Amygdala (tissue), 56 donors: ENCODE results near the gene AMY2B.
"Not testable (repeated sequence)": the region's sequence is repeated elsewhere in the genome, so short reads cannot be mapped to it uniquely, and the experiment has no call there.

Source experiments
- DNase-seq, 56 donors: peaks; one replicate each; lab custom pipeline; 2025; lab: John Stamatoyannopoulos, UW

Gene AMY2B

GRCh38 chr1:103616362-103616761 is 45.0 kb downstream of the AMY2B start:
- no peak for DNase-seq

DNA sequence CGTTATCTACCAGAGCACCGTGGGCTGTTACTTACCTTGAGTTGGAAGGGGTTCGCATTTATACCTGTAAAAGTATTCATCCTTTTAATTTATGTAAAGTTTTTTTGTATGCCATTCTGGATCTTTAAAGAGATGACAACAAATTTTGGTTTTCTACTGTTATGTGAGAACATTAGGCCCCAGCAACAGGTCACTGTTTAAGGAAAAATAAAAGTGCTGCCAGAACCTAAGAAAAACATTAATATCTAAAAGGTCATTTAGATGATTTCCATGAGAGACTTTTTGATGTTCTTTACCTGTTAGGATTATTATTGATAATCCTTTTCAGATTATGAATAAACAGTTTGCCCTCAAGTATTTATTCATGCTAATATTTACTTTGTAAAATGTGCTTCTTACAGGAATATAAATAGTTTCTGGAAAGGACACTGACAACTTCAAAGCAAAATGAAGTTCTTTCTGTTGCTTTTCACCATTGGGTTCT is 45.6 kb downstream of the AMY2B start, which contains the start of gene AMY2A:
TSS of gene AMY2A (plus strand) at position 434 of the 484 bp plus-strand sequence. CDS start at position 448, 14 bp downstream.
- DNase-seq, result not testable (repeated sequence)

- not testable (repeated sequence) for DNase-seq
Measured at GRCh38 chr1:103627436-103627835, 56.0 kb downstream of the AMY2B start.
